IPS-NIHi7 (cell line): ENCODE data around the gene HOXC10.

Experiments
- DNase-seq: peaks from one replicate; pipeline ENCODE4 v3.0.0; 2012; ENCODE audit warnings: mixed read lengths; ENCODE audit errors: extremely low spot score

HOXC10 gene

GRCh38 chr12:54016478-54016964 lies 31.6 kb downstream of the HOXC10 start:
- DNase-seq, result no peak

GRCh38 chr12:54017027-54017788 lies 32.3 kb downstream of the HOXC10 start:
- DNase-seq, result no peak

DNA sequence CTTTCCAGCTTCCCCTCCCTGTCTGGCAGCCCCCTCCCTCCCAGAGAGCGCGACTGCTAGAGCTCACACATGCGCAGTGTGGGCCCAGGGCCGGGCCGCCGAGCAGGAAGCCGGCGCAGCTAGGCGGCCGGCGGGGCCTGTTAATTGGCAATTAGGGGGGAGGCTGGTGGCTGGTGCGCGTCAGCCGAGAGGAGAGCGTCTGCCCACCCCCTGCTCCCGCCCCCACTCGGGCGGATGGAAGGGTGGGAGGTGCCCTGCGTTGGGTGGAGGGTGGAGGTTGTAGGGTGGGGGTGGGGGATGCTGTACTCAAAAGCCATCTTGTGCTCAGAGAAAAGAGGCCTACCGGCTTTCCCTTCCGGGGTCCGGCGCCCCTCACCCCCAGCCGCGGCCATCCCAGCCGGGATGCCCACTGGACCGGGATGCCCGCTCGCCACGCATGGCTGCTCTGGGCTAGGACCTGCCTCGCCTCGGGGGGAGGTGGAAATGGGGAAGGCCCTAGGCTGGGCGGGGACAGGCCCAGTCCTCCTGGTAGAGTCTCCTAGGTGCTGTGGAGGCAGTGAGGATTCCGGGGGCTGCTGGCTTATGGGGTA lies 33.0 kb downstream of the HOXC10 start:
- DNase-seq, result peak; percentile 89

- no peak for DNase-seq
These were observed 33.6 kb downstream of the HOXC10 start for GRCh38 chr12:54018468-54018984.

DNA sequence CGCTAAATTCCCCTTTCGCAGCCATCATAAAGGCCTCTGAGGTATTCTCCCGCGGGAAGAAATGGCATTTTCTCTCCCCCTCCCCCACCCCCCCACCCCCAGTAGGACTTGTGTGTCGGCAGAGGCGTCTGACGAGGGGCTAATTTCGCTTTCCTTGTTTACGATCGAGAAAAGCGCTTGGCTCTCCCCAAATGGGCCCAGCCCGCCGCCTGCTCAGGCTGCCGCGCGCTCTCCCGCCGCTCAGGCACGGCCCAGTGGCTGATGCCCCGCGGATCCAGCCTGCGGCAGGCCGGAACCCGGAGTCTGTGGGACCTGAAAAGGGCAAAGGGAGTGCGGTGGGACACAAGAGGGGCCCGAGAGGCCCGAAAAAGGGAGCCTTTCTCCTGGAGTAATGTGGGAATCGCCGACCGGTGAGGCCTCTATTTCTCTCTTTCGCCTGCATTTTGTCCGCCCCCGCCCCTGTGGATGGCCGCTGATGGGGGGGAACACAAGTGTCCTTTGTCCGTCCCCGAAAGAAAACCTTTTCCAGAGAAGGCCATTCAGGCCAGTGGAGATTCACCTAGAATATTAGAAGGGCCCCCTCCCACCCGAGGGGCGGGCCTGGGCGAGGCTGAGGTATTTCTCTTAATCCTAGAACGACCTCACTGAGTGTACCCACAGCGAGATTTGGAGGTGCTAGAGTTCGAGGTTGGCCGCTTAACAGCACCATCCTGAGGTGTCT lies 34.3 kb downstream of the HOXC10 start:
- no peak for DNase-seq

DNA sequence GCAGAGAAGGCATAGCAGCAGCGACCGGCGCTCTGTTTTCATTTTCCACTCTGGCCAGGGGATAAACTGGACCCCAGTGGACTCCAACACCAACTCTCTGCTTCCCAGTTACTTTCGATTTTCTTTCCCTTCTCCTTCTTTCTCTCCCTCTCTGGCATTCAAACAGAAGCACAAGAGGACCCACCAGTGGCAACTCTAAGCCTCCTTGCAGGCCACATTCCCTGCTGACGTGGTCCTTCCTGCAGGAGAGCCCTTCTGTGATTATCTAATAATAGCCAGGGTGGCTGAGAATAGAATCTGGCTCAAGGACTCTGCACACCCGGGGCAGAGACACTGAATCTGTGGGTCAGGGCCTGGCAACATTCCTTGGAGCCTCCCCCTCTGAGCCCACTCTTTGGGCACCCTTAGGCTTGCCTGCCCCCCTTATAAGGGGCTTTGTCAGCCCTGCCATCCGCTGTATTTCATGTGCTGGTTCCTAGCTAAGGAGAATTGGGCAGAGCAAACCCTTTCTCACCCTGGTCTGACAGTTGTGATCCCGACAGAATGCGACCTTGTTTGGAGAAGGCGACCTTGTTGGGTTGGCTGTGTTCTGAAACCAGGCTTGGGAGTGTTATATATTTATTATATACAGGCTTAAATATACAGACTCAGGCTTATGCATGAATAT lies 35.1 kb downstream of the HOXC10 start:
- no peak for DNase-seq

DNA sequence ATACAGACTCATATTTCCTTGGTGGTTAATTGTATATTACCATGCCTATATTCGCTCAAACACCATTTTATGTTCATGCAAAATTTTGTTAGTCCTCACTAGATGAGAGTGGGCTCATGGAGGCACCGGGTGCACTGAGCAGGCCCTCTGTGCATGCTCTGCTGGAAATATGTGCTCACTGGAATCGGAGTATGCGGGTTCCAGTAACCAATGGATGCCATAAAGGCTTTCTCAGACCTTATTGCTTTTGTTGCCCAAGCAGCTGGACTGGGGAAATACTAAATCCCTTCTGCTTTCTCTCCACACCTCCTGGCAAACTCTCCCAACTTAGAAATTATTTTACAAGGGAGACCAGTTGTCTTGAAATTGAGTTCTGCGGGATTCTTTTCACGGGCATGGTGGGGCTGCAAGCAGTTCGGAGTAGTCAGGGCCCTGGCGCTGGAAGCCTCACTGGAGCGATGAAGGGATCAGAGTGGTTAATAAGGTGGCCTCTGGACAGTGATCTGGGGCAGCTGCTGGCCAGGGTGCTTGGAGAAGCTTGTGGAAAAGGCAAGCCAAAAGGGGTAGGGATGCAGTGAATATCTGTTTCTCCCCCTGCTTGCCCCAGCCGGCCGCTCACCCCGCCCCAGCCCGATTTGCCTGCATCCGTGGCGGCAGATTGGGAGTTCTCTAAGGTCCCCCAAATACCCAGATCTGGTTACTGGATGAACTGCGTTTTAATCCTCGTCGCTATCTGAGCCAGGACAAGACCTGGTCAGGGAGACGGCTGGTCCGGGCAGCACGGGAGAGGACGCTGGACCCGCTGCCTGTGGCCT lies 35.9 kb downstream of the HOXC10 start:
- no peak for DNase-seq

DNA sequence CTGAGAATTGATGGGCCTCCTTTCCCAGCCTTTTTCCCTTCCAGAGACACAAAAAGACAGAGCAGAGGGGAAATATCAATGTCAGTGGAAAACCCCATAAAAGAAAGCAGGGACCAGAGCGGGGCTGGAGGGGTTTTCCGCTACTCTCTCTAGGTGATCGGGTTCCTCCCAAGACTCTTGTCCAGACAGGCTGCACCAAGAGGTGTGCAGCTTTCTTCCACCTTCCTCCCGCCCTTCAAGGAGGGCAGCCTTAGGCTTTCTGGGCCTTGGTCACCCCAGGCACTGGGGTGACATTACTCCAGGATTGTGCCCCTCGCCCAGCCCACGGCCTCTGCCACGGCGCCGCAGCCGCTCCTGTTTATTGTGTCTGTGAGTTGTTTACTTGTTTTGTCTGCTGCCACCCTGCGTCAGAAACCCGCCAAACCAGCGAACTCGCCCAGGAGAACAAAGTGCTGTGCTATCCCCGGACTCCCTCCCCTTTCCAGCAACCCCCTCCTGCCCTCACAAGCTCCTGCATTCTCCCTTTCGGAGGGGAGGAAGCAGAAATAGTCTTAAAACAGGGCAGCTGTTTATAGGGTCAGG lies 36.6 kb downstream of the HOXC10 start:
- no peak for DNase-seq

GRCh38 chr12:54022960-54023884 lies 38.3 kb downstream of the HOXC10 start:
- no peak for DNase-seq

GRCh38 chr12:54024127-54024526 lies 39.2 kb downstream of the HOXC10 start:
- DNase-seq, result no peak

- no peak for DNase-seq
These were observed 39.8 kb downstream of the HOXC10 start for GRCh38 chr12:54024581-54025305.

DNA sequence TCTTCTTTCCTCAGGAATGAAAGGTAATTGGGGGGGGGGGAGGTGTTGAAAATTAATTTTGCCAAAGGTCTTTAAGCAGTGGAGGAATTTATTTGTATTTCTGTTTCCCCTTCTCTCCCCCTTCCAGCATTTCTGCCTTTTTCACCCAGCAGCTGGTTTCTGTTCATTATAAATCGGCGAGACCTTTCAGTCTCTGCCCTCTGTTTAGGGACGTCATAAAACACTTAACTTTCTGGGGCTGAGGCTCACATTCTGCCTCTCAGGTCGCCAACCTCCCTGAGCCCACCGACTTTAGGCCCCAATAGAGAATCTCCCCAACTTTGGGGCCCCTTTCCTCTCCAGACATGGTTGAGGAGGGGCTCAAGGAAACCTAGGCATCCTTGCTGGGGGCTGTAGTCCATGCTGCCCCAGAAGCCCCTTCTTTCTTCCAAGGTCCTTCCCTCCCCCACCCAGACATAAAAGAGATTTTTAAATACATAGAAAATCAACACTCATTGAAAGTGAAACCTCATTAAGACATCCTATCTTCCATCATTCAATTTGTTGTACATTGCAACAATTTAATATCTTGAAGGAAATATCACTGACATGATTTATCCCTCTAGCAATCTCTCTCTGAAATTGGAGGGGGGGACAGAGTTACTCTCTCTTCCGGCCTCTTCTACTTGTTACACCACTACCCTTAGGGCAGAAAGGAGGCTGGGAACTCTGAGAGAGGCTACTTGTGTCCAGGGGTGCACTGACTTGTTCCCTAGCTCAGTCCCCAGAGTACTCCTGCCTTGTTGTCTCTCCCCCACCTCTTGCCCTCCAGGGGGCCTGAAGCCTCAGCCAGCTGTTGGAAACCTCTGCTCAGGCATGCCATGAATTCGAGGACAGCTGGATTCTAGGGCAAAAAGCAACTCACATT lies 40.8 kb downstream of the HOXC10 start:
- DNase-seq, result no peak

DNA sequence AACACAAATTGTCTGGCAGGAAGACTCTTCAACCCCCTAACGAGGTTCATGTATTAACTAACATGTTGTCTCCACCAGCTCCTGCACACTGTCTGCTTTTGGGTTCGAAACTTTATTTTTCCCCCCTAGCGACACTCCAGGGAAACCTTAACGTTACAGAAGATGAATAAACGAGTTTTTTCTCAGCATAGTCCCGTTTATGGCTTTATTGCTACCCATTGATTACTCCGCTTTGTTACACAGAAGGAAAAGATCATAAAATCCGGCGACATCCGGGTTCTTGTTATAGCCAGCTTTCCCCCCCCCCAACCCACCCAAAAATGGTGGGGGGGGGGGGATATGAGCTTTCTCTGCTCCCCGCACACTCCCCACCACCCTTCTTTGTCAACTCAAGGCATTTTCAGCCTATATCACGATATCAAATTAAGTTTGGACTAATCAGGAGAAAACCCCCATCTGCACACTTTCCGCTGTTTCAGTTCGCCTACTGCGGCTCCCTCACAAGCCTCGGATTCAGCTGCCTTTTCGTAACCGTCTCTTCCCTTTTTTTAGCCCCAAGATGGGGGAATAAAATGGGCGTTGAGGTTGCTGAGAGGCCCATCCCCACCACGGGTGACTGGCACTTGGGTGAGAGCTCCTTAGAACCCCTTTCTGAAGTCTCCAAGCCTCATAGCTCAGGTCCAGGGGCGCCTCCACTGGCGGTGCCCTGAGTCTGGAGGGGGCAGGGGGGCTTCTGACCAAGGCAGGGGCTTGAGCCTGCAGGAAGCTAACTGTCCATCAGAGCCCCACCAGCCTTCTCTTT lies 41.9 kb downstream of the HOXC10 start:
- DNase-seq, result no peak

GRCh38 chr12:54027442-54027786 lies 42.5 kb downstream of the HOXC10 start:
- DNase-seq, result no peak

- no peak for DNase-seq
These were observed 43.6 kb downstream of the HOXC10 start, which contains the start of gene HOXC6 for GRCh38 chr12:54028314-54029201. Gene HOXC6, plus strand, starts transcription at chr12:54028440. Its CDS starts 82 bp downstream, at chr12:54028522.
